Kidney (tissue), 14 donors: ENCODE measurements around the gene SPC25. TPM values are rescaled to one million over a fixed set of nuclear protein-coding genes. Genes with fewer than 3 reads are reported as not detected.

Experiments
- DNase-seq, 5 donors: peaks; one replicate each; pipeline ENCODE4 v3.0.0-alpha.2; 2013 to 2020
- FAIRE-seq: peaks from 2 replicates; lab custom pipeline; 2012; peaks lifted over from hg19 to GRCh38; lab: Jason Lieb, UNC
- H3K27ac ChIP-seq, 2 donors: one replicate each; pipeline ENCODE4 v1.7.0; 2013; ENCODE audit warnings: low read depth in 2 of 2, low read length in 2 of 2, inconsistent platforms in 1 of 2
- H3K27me3 ChIP-seq: one replicate; pipeline ENCODE4 v1.7.1; 2013; ENCODE audit warnings: low read length, inconsistent platforms; ENCODE audit not compliant: control insufficient read depth, insufficient read depth
- H3K36me3 ChIP-seq, 3 donors: one replicate each; pipeline versions ENCODE4 v1.7.0 to v1.7.1; 2013; ENCODE audit warnings: low read length in 3 of 3, control low read depth in 1 of 3, inconsistent platforms in 1 of 3; ENCODE audit not compliant: insufficient read depth in 3 of 3, control insufficient read depth in 2 of 3
- H3K4me1 ChIP-seq, 3 donors: one replicate each; pipeline versions ENCODE4 v1.7.0 to v1.7.1; 2013; ENCODE audit warnings: low read length in 3 of 3, inconsistent platforms in 1 of 3, low read depth in 1 of 3; ENCODE audit not compliant: control insufficient read depth in 2 of 3, insufficient read depth in 2 of 3
- H3K4me3 ChIP-seq, 3 donors: one replicate each; pipeline versions ENCODE4 v1.7.0 to v1.8.1; 2013; ENCODE audit warnings: low read length in 3 of 3, control low read depth in 1 of 3, inconsistent platforms in 1 of 3
- H3K9ac ChIP-seq, 3 donors: one replicate each; pipeline versions ENCODE4 v1.7.0 to v1.7.1; 2013; ENCODE audit warnings: low read length in 3 of 3, control low read depth in 1 of 3, inconsistent platforms in 1 of 3
- H3K9me3 ChIP-seq, 3 donors: one replicate each; pipeline versions ENCODE4 v1.7.0 to v1.7.1; 2013; ENCODE audit warnings: low read length in 3 of 3, control low read depth in 1 of 3, inconsistent platforms in 1 of 3; ENCODE audit not compliant: control insufficient read depth in 2 of 3, insufficient read depth in 1 of 3
- CTCF ChIP-seq: IDR thresholded peaks from 3 replicates; pipeline ENCODE4 v1.5.1; 2012; ENCODE audit warnings: mild to moderate bottlenecking, moderate library complexity, borderline replicate concordance; ENCODE audit not compliant: insufficient read depth; ENCODE audit errors: extremely low read depth
- intact Hi-C: fragments of 100-400 bp; cut with DNase I; formaldehyde crosslinking; loops from one replicate; pipeline ENCODE4 v1.11.1; 2022
- polyA plus RNA-seq: library from polyadenylated mRNA; stranded (reverse); fragments of 350-450 nt; fragmentation: Illumina TruSeq; extraction: RNeasy Lipid Tissue Mini Kit (QIAGEN cat#74804); gene quantifications from one replicate; pipeline ENCODE4 v1.2.3, GENCODE V29; 2014; ENCODE audit warnings: low read depth, low replicate concordance; ENCODE audit not compliant: insufficient read depth
- total RNA-seq: library from RNA; stranded (reverse); fragmentation: NEBNext Ultra II Directional; extraction: Animal tissue kit (Norgen Biotek cat#: 25700); gene quantifications from one replicate; pipeline ENCODE4 v1.2.1, GENCODE V29; 2021
- donor health status: control.
- donor health status: control.
- donor health status: control.
- donor health status: control.
- donor health status: control.
- donor health status: DM: yes; HTN: yes; CAD: no.
- donor health status: Normal renal cell carcinoma (clear cell type).

SPC25 gene
- total and polyA plus RNA-seq, 2 donors from 2014 or later, result 0.79 TPM; not detected in 1

- intact Hi-C loops, result no loop called here
- no peak overlapping the region for H3K27ac ChIP-seq
- FAIRE-seq (peak; percentile 91), DNase-seq (peak in 2 of 5 donors; percentile 34 to 51)
- H3K27me3 ChIP-seq, result no peaks in the 10 kb centered on the region
- H3K4me1 ChIP-seq, result no peaks in the 10 kb centered on the region
- H3K4me3 ChIP-seq, result no peak overlapping the region
- no peaks in the 10 kb centered on the region for H3K36me3 ChIP-seq
- TF ChIP-seq CTCF, result peak; percentile 33
- peaks cover 0 to 3% (median 0%) of the 10 kb centered on the region in 3 donors for H3K9me3 ChIP-seq
- H3K9ac ChIP-seq, result no peak overlapping the region
These were observed 30.4 kb upstream of the SPC25 start for GRCh38 chr2:168920504-168921157.

- Histone ChIP-seq H3K27ac (no peak overlapping the region), H3K9ac (no peak overlapping the region), H3K36me3 (no peaks in the 10 kb centered on the region), H3K27me3 (no peaks in the 10 kb centered on the region), H3K4me3 (no peak overlapping the region), H3K4me1 (no peaks in the 10 kb centered on the region), H3K9me3 (peaks cover 0 to 6% (median 0%) of the 10 kb centered on the region in 3 donors)
- DNase-seq (no peak), FAIRE-seq (no peak)
- intact Hi-C loops, result loop anchor here (10.0 kb wide), 2 partner anchors 142 to 572 kb away; no protein-coding TSS in a partner anchor
- TF ChIP-seq CTCF, result no peak
These were observed 26.1 kb upstream of the SPC25 start for GRCh38 chr2:168916331-168916675.

- H3K27me3 ChIP-seq, result no peaks in the 10 kb centered on the region
- H3K4me1 ChIP-seq, result no peaks in the 10 kb centered on the region
- H3K36me3 ChIP-seq, result no peaks in the 10 kb centered on the region
- FAIRE-seq (no peak), DNase-seq (no peak)
- H3K4me3 ChIP-seq, result no peak overlapping the region
- intact Hi-C loops, result loop anchor here (10.0 kb wide), 2 partner anchors 141 to 571 kb away; no protein-coding TSS in a partner anchor
- H3K9me3 ChIP-seq, result peaks cover 0 to 6% (median 0%) of the 10 kb centered on the region in 3 donors
- no peak overlapping the region for H3K9ac ChIP-seq
- no peak for TF ChIP-seq CTCF
- no peak overlapping the region for H3K27ac ChIP-seq
These were observed 25.5 kb upstream of the SPC25 start for GRCh38 chr2:168915441-168916330.
